AG10803 (cell line): ENCODE data around the gene EHBP1L1.
A peak's percentile ranks its signal among the peaks of the same experiment; 100 is the strongest.

Experiments used
- DNase-seq: peaks from one replicate; pipeline ENCODE4 v3.0.0; 2010; ENCODE audit warnings: low read depth
- H3K4me3 ChIP-seq: 2 replicates; pipeline ENCODE4 v1.5.1; 2011; ENCODE audit warnings: mild to moderate bottlenecking, low read length, control low read depth
- CTCF ChIP-seq: conservative IDR thresholded peaks from 2 replicates; pipeline ENCODE4 v1.5.1; 2011; ENCODE audit warnings: mild to moderate bottlenecking, low read length, control low read depth, inconsistent platforms

EHBP1L1 gene

DNA sequence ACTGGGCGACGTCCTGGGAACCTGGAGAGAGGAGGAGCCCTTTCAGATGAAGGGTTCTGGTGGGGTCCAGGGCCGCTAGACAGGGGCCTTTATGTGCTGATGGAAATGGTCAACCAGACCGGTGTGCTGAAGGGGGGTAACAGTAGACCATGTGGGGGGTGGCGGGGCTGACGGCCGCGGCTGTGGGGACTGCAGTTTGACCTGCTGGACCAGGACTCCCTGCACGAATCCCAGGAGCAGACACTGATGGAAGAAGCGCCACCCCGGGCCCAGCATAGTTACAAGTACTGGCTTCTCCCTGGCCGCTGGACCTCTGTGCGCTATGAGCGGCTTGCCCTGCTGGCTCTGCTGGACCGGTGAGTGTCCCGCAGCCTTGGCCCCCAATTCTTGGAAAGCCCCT lies 46.2 kb downstream of the EHBP1L1 start:
- DNase-seq, result no peak
- H3K4me3 ChIP-seq, result no peak overlapping the region
- TF ChIP-seq CTCF, result no peak

DNA sequence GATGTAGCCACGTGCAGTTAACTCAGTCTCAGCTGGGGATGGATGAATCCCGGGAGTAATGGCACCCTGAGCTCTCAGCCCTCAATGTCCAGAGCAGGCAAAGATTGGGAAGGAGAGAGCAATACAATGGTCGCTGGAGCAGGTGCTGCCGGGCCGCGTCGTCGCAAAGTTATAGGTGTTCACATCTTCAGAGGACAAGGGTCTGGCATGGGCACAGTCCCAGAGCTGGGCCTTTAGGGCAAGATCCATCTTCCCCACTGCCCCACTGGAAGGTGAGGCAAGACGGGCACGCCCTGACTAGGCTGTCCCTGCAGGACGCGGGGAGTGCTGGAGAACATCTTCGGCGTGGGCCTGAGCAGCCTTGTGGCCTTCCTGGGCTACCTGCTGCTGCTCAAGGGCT lies 47.3 kb downstream of the EHBP1L1 start:
- no peak overlapping the region for H3K4me3 ChIP-seq
- DNase-seq, result no peak
- TF ChIP-seq CTCF, result no peak

GRCh38 chr11:65623852-65624616 lies 48.2 kb downstream of the EHBP1L1 start:
- no peak for TF ChIP-seq CTCF
- H3K4me3 ChIP-seq, result no peak overlapping the region
- DNase-seq, result no peak

GRCh38 chr11:65624931-65625627 lies 49.2 kb downstream of the EHBP1L1 start:
- no peak overlapping the region for H3K4me3 ChIP-seq
- DNase-seq, result no peak
- TF ChIP-seq CTCF, result no peak

- DNase-seq, result peak; percentile 34
- H3K4me3 ChIP-seq, result no peak overlapping the region
- TF ChIP-seq CTCF, result peak; percentile 58
These were observed 49.9 kb downstream of the EHBP1L1 start for GRCh38 chr11:65625628-65626342.

DNA sequence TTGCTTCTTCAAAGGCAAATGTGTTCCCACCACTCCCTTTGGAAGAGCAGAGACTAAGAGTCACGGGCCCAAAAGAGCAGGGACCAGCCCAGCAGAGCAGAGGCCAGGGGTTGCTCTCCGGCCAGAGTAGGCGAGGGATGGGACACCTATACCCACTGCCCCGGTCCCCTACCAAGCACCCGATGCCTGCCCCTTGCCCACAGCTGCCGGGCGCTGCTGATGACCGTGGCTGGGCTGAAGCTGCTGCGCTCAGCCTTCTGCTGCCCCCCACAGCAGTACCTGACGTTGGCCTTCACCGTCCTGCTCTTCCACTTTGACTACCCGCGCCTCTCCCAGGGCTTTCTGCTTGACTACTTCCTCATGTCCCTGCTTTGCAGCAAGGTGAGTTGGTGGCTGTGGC lies 51.3 kb downstream of the EHBP1L1 start:
- no peak overlapping the region for H3K4me3 ChIP-seq
- DNase-seq, result no peak
- no peak for TF ChIP-seq CTCF
